CD14-positive monocyte (primary cell): ENCODE data around the gene CDH23. TPM values are rescaled to one million over a fixed set of nuclear protein-coding genes. Genes with fewer than 3 reads are reported as not detected.
A peak's percentile ranks its signal among the peaks of the same experiment; 100 is the strongest.

Source experiments
- DNase-seq, 3 donors: peaks; one replicate each; pipeline ENCODE4 v3.0.0-alpha.2; 2011 to 2022
- H2AFZ ChIP-seq: 2 replicates; pipeline ENCODE4 v1.6.0; 2012; ENCODE audit warnings: mild to moderate bottlenecking, low read depth, low read length, inconsistent platforms; ENCODE audit not compliant: insufficient read depth, poor library complexity, severe bottlenecking
- H3K27ac ChIP-seq, 2 donors: 1 replicate in 1 of 2; 2 replicates in 1 of 2; pipeline ENCODE4 v1.5.1; 2012 to 2013; ENCODE audit warnings: low read length in 2 of 2, control low read depth in 1 of 2, inconsistent platforms in 1 of 2, low read depth in 1 of 2, mild to moderate bottlenecking in 1 of 2
- H3K27me3 ChIP-seq, 2 donors: one replicate each; pipeline versions ENCODE4 v1.6.0 to v1.6.1; 2011 to 2013; ENCODE audit warnings: low read length in 2 of 2; ENCODE audit not compliant: control insufficient read depth in 2 of 2, insufficient read depth in 2 of 2
- H3K36me3 ChIP-seq, 2 donors: replicated peaks in 1 of 2; 1 replicate in 1 of 2; 2 replicates in 1 of 2; pipeline versions ENCODE4 v1.5.1 to v1.6.1; 2012 to 2013; ENCODE audit warnings: low read length in 2 of 2, control low read depth in 1 of 2, inconsistent platforms in 1 of 2, mild to moderate bottlenecking in 1 of 2; ENCODE audit not compliant: insufficient read depth in 2 of 2, control insufficient read depth in 1 of 2
- H3K4me1 ChIP-seq, 2 donors: 1 replicate in 1 of 2; 2 replicates in 1 of 2; pipeline versions ENCODE4 v1.5.1 to v1.6.1; 2012 to 2013; ENCODE audit warnings: low read length in 2 of 2, control low read depth in 1 of 2, inconsistent platforms in 1 of 2, mild to moderate bottlenecking in 1 of 2, moderate library complexity in 1 of 2; ENCODE audit not compliant: insufficient read depth in 2 of 2, control insufficient read depth in 1 of 2
- H3K4me2 ChIP-seq: replicated peaks from 2 replicates; pipeline ENCODE3; 2012; ENCODE audit warnings: low read length, moderate library complexity, mild to moderate bottlenecking; ENCODE audit not compliant: poor library complexity, severe bottlenecking; ENCODE audit errors: extremely low read depth
- H3K4me3 ChIP-seq, 3 experiments: fragments of 200-600 bp in 1 of 3; sonication (generic) in 1 of 3; replicated peaks in 1 of 3; 1 replicate in 2 of 3; 2 replicates in 1 of 3; pipeline ENCODE4 v1.5.1; 2011 to 2013; ENCODE audit warnings: low read length in 3 of 3, mild to moderate bottlenecking in 3 of 3, control low read depth in 2 of 3, low read depth in 2 of 3, inconsistent platforms in 1 of 3, moderate library complexity in 1 of 3
- H3K79me2 ChIP-seq: 2 replicates; pipeline ENCODE4 v1.6.0; 2012; ENCODE audit warnings: mild to moderate bottlenecking, control low read depth, inconsistent platforms, low read length, moderate library complexity; ENCODE audit not compliant: insufficient read depth
- H3K9ac ChIP-seq: 2 replicates; pipeline ENCODE4 v1.6.0; 2017; ENCODE audit warnings: low read length, mild to moderate bottlenecking; ENCODE audit not compliant: insufficient read depth, poor library complexity, severe bottlenecking
- H3K9me3 ChIP-seq, 2 donors: replicated peaks in 1 of 2; 1 replicate in 1 of 2; 2 replicates in 1 of 2; pipeline versions ENCODE4 v1.5.1 to v1.6.1; 2012 to 2013; ENCODE audit warnings: low read length in 2 of 2, control low read depth in 1 of 2; ENCODE audit not compliant: control insufficient read depth in 1 of 2, insufficient read depth in 1 of 2
- H4K20me1 ChIP-seq: 2 replicates; pipeline ENCODE4 v1.6.0; 2012; ENCODE audit warnings: mild to moderate bottlenecking, low read length, control low read depth, moderate library complexity; ENCODE audit not compliant: insufficient read depth
- H3K27ac Mint-ChIP-seq, 7 donors: one replicate each; pipeline ENCODE4 v1.8.0; 2020; ENCODE audit warnings: mild to moderate bottlenecking in 7 of 7, mixed read lengths in 7 of 7, moderate library complexity in 6 of 7, inconsistent platforms in 2 of 7
- H3K27me3 Mint-ChIP-seq, 3 donors: one replicate each; pipeline ENCODE4 v1.8.0; 2021 to 2022; ENCODE audit warnings: low read depth in 3 of 3, mild to moderate bottlenecking in 3 of 3, mixed read lengths in 3 of 3, moderate library complexity in 3 of 3, inconsistent platforms in 1 of 3
- H3K36me3 Mint-ChIP-seq, 2 donors: one replicate each; pipeline ENCODE4 v1.8.0; 2020; ENCODE audit warnings: mixed read lengths in 2 of 2, inconsistent platforms in 1 of 2, mild to moderate bottlenecking in 1 of 2
- H3K4me1 Mint-ChIP-seq: one replicate; pipeline ENCODE4 v1.8.0; 2020; ENCODE audit warnings: mild to moderate bottlenecking, mixed read lengths
- H3K4me3 Mint-ChIP-seq, 2 donors: one replicate each; pipeline ENCODE4 v1.8.0; 2020; ENCODE audit warnings: mild to moderate bottlenecking in 2 of 2, mixed read lengths in 2 of 2, moderate library complexity in 1 of 2
- H3K9me3 Mint-ChIP-seq, 7 donors: one replicate each; pipeline ENCODE4 v1.8.0; 2020 to 2022; ENCODE audit warnings: mixed read lengths in 7 of 7, mild to moderate bottlenecking in 6 of 7, moderate library complexity in 6 of 7, inconsistent platforms in 2 of 7
- WGBS: methylation state at CpG from one replicate; pipeline ENCODE4 v1.1.5; 2013; ENCODE audit warnings: missing lambda C conversion rate; ENCODE audit not compliant: insufficient coverage; 5-methylcytosine and 5-hydroxymethylcytosine counted together
- intact Hi-C, 2 donors: fragments of 100-400 bp; cut with micrococcal nuclease; formaldehyde crosslinking; loops; one replicate each; pipeline versions ENCODE4 v1.15.0 to v1.15.1; 2023
- polyA plus RNA-seq, 3 donors: library from polyadenylated mRNA; depleted of rRNA in 1 of 3; unstranded in 2 of 3; stranded (reverse) in 1 of 3; fragments of 300-500 nt in 2 of 3; fragments of >200 nt in 1 of 3; fragmentation: Illumina TruSeq in 2 of 3; gene quantifications; 1 replicate in 2 of 3; 2 replicates in 1 of 3; pipeline ENCODE4 v1.2.3, GENCODE V29; 2012 to 2021
- TF ChIP-seq, protein P1 (sequence below): fragments of 200-600 bp; IDR thresholded peaks from one replicate; pipeline ENCODE4 v1.8.0; 2022; ENCODE audit warnings: antibody characterized with exemption, mild to moderate bottlenecking

Gene CDH23
- polyA plus RNA-seq, 3 donors: 8.2 to 36.2 (median 10.5) TPM

DNA sequence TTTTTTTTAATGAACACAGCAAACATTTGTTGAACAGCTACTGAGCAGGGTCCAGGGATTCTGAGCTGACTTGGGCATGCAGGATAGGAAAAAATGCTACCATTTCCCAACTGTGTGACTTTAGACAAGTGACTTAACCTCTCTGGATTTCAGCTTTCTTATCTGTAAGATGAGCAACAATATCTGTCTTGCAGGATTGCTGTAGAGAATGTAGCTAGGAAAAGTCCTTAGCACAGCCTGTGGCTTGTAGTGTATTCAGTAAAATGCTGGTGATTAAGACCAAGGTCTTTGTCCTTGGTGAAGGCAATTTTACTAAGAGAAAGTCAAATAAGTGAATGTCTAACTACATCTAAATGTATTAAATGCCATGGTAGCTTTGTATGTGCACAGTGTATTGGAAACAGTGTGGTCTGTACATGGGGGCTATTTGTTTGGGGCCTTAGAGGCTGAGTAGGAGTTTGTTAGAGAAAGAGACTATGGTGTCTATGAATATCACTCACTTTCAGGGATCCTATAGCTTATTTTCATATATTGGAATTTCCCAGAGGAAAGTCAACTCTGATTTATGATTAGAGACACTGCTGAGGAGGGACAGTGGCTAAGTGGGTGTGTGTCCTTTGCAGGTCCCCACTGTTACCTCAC, 118.9 kb downstream of the CDH23 start:
- Mint-ChIP-seq H3K36me3 (no peaks in the 10 kb centered on the region), H3K9me3 (no peaks in the 10 kb centered on the region), H3K4me1 (no peaks in the 10 kb centered on the region), H3K4me3 (no peak overlapping the region), H3K27ac (no peak overlapping the region), H3K27me3 (peaks cover 0 to 2% (median 1%) of the 10 kb centered on the region in 3 donors)
- Histone ChIP-seq H3K4me2 (no peak overlapping the region), H3K79me2 (no peaks in the 10 kb centered on the region), H3K9ac (peak overlapping the region; percentile 4), H3K27ac (no peak overlapping the region), H2AFZ (no peak overlapping the region), H3K36me3 (no peaks in the 10 kb centered on the region), H3K27me3 (no peaks in the 10 kb centered on the region), H4K20me1 (no peaks in the 10 kb centered on the region), H3K9me3 (no peaks in the 10 kb centered on the region), H3K4me3 (no peak overlapping the region), H3K4me1 (no peaks in the 10 kb centered on the region)
- no peak for DNase-seq
- intact Hi-C loops: no loop called here
- TF ChIP-seq, protein P1, sequence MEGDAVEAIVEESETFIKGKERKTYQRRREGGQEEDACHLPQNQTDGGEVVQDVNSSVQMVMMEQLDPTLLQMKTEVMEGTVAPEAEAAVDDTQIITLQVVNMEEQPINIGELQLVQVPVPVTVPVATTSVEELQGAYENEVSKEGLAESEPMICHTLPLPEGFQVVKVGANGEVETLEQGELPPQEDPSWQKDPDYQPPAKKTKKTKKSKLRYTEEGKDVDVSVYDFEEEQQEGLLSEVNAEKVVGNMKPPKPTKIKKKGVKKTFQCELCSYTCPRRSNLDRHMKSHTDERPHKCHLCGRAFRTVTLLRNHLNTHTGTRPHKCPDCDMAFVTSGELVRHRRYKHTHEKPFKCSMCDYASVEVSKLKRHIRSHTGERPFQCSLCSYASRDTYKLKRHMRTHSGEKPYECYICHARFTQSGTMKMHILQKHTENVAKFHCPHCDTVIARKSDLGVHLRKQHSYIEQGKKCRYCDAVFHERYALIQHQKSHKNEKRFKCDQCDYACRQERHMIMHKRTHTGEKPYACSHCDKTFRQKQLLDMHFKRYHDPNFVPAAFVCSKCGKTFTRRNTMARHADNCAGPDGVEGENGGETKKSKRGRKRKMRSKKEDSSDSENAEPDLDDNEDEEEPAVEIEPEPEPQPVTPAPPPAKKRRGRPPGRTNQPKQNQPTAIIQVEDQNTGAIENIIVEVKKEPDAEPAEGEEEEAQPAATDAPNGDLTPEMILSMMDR: no peak

- WGBS: 92% methylated on average over 8 of the region's 8 CpGs
- Histone ChIP-seq H3K4me2 (no peak overlapping the region), H3K4me1 (no peaks in the 10 kb centered on the region), H3K36me3 (no peaks in the 10 kb centered on the region), H3K9ac (no peak overlapping the region), H3K79me2 (no peaks in the 10 kb centered on the region), H2AFZ (no peak overlapping the region), H4K20me1 (no peaks in the 10 kb centered on the region), H3K4me3 (no peak overlapping the region), H3K27me3 (no peaks in the 10 kb centered on the region), H3K27ac (no peak overlapping the region), H3K9me3 (no peaks in the 10 kb centered on the region)
- Mint-ChIP-seq H3K36me3 (no peaks in the 10 kb centered on the region), H3K4me1 (no peaks in the 10 kb centered on the region), H3K4me3 (no peak overlapping the region), H3K27me3 (peaks cover 0 to 6% (median 3%) of the 10 kb centered on the region in 3 donors), H3K27ac (no peak overlapping the region), H3K9me3 (no peaks in the 10 kb centered on the region)
- no peak for DNase-seq
- TF ChIP-seq, protein P1: no peak
- intact Hi-C loops: no loop called here
Observed at GRCh38 chr10:71516890-71517289, 120.2 kb downstream of the CDH23 start.
